Endothelial cell of umbilical vein (primary cell): ENCODE results near the gene GLUD1.

Experiments
- EZH2 ChIP-seq: IDR thresholded peaks from 2 replicates; pipeline ENCODE4 v1.6.1; 2012; ENCODE audit warnings: borderline replicate concordance, low read depth, mild to moderate bottlenecking, moderate library complexity, low read length, inconsistent platforms; ENCODE audit not compliant: severe bottlenecking
- FOS ChIP-seq: IDR thresholded peaks from 2 replicates; pipeline ENCODE4 v1.6.1; 2011; ENCODE audit warnings: mild to moderate bottlenecking, low read length, moderate library complexity, borderline replicate concordance; ENCODE audit not compliant: insufficient read depth
- GATA2 ChIP-seq: IDR thresholded peaks from 2 replicates; pipeline ENCODE4 v1.7.0; 2011; ENCODE audit warnings: low read depth, mild to moderate bottlenecking, moderate library complexity, mixed read lengths, low read length; ENCODE audit not compliant: insufficient read length, insufficient read depth
- JUN ChIP-seq: IDR thresholded peaks from 2 replicates; pipeline ENCODE4 v1.6.1; 2011; ENCODE audit warnings: borderline replicate concordance, low read depth; ENCODE audit not compliant: insufficient read length, insufficient read depth
- MYC ChIP-seq: IDR thresholded peaks from one replicate; pipeline ENCODE4 v1.6.1; 2011; ENCODE audit warnings: mild to moderate bottlenecking, low read depth, low read length
- POLR2A ChIP-seq: IDR thresholded peaks from 2 replicates; pipeline ENCODE4 v1.6.1; 2012; ENCODE audit warnings: low read depth, mild to moderate bottlenecking, control low read depth, low read length
- POLR2AphosphoS5 ChIP-seq: IDR thresholded peaks from 2 replicates; pipeline ENCODE4 v1.6.1; 2012; ENCODE audit warnings: low read depth, mild to moderate bottlenecking, control low read depth, low read length, moderate library complexity; ENCODE audit not compliant: insufficient read depth
- TF ChIP-seq, protein P1 (sequence below), 2 donors: IDR thresholded peaks; 1 replicate in 1 of 2; 2 replicates in 1 of 2; pipeline ENCODE4 v1.5.1; 2011; ENCODE audit warnings: low read length in 2 of 2, mild to moderate bottlenecking in 2 of 2, moderate library complexity in 2 of 2, control low read depth in 1 of 2, inconsistent platforms in 1 of 2, low read depth in 1 of 2; ENCODE audit not compliant: insufficient read depth in 1 of 2; ENCODE audit errors: extremely low read depth in 1 of 2
- TF ChIP-seq, protein P2 (sequence below): IDR thresholded peaks from 2 replicates; pipeline ENCODE4 v1.6.1; 2011; ENCODE audit not compliant: insufficient read depth, insufficient read length

DNA sequence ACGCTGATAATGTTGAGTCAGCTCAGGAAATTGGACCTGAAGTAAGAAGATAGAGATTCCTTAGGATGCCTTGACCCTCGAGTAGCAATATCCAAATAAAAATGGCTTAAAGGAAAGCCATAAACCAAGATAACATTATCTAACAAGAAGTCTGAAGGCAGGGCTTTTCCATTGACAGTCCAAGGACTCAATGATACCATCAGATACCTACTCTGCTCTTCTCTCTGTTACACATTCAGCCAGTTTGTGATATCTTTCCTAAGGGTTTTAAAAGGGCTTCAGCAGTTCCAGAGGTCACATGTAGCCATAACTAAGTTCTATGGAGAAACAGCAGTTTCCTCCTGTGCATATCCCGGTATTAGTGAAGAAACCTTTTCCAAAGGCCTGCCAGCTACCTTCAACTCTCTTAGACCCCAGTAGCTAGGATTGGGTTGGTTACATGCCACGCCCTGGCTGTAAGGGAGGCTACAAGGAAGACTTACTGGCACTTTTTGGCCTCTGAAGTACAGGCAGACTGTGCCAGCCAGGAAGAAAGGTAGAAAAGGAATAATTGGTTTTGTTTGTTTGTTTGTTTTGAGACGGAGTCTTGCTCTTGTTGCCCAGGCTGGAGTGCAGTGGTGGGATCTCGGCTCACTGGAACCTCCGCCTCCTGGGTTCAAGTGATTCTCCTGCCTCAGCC, 10.9 kb upstream of the GLUD1 start:
- TF ChIP-seq, protein P1, sequence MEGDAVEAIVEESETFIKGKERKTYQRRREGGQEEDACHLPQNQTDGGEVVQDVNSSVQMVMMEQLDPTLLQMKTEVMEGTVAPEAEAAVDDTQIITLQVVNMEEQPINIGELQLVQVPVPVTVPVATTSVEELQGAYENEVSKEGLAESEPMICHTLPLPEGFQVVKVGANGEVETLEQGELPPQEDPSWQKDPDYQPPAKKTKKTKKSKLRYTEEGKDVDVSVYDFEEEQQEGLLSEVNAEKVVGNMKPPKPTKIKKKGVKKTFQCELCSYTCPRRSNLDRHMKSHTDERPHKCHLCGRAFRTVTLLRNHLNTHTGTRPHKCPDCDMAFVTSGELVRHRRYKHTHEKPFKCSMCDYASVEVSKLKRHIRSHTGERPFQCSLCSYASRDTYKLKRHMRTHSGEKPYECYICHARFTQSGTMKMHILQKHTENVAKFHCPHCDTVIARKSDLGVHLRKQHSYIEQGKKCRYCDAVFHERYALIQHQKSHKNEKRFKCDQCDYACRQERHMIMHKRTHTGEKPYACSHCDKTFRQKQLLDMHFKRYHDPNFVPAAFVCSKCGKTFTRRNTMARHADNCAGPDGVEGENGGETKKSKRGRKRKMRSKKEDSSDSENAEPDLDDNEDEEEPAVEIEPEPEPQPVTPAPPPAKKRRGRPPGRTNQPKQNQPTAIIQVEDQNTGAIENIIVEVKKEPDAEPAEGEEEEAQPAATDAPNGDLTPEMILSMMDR (IDR thresholded peaks at IDR 0.05; ENCODE audit: extremely low read depth in 1 of 2, insufficient read depth in 1 of 2, low read depth in 1 of 2, low read length in 2 of 2), result no peak
- no peak for TF ChIP-seq POLR2A
- TF ChIP-seq EZH2, result no peak
- TF ChIP-seq FOS, result no peak
- no peak for TF ChIP-seq POLR2AphosphoS5
- TF ChIP-seq MYC, result no peak
- TF ChIP-seq, protein P2, sequence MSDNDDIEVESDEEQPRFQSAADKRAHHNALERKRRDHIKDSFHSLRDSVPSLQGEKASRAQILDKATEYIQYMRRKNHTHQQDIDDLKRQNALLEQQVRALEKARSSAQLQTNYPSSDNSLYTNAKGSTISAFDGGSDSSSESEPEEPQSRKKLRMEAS, result no peak
- no peak for TF ChIP-seq JUN
- TF ChIP-seq GATA2, result no peak
